Stimulated activated CD4-positive, alpha-beta T cell treated with anti-CD3 and anti-CD28 coated beads, Interleukin-4, amount 100 ng/mL, for 48 hours (primary cell): Measurements from ENCODE around the gene RAB3GAP2.
"Not testable (repeated sequence)": the region's sequence is repeated elsewhere in the genome, so short reads cannot be mapped to it uniquely, and the experiment has no call there.

ENCODE experiments used
- DNase-seq, 2 donors: peaks; one replicate each; pipeline ENCODE4 v3.0.0-alpha.2; 2020; ENCODE audit warnings: low read depth in 2 of 2

RAB3GAP2 gene

GRCh38 chr1:220272047-220272840, at the start of gene RAB3GAP2:
Gene RAB3GAP2 (minus strand): TSS chr1:220272453. CDS start chr1:220272337, 116 bp downstream.
- DNase-seq = peak; percentile 92 to 96

GRCh38 chr1:220321758-220322157, 49.5 kb upstream of the RAB3GAP2 start:
- no peak for DNase-seq

- DNase-seq = no peak
These were observed 48.5 kb upstream of the RAB3GAP2 start for GRCh38 chr1:220320709-220321108.

- DNase-seq = no peak
These were observed 46.4 kb upstream of the RAB3GAP2 start for GRCh38 chr1:220318673-220319072.

DNA sequence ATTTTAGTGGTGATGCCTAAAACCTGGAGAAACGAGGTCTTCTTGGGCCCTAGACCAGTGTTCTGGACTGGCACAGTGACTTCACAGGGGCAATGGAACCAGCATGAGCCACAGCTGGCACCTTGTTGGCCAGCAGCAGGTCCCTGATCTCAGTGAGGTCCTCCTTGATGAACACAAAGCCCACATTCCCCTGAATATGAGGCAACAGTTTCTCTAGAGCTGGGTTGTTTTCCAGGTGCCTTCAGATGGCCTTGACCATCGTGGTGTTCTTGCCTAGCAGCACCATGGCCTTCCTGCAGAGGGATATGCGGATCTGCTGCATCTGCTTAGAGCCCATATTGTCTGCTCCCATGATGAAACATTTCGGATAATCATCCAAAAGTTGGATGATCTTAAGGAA, 44.9 kb upstream of the RAB3GAP2 start:
- DNase-seq = no peak

DNA sequence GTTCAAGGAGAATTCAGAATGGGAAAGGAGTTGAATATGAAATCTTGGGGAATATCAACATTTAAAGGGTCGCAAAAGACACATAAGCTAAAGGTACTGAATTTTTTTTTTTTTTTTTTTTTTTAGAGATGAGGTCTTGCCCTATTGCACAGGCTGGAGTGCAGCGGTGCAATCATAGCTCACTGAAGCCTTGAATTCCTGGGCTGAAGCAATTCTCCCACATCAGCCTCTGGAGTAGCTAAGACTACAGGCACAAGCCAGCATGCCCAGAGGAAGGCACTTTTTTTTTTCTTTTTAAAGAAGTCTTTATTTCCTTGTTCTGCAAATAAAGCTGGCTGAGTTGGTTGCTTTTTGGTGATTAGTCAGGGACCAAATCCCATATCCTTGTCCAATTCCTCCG, 44.1 kb upstream of the RAB3GAP2 start:
- no peak for DNase-seq

DNA sequence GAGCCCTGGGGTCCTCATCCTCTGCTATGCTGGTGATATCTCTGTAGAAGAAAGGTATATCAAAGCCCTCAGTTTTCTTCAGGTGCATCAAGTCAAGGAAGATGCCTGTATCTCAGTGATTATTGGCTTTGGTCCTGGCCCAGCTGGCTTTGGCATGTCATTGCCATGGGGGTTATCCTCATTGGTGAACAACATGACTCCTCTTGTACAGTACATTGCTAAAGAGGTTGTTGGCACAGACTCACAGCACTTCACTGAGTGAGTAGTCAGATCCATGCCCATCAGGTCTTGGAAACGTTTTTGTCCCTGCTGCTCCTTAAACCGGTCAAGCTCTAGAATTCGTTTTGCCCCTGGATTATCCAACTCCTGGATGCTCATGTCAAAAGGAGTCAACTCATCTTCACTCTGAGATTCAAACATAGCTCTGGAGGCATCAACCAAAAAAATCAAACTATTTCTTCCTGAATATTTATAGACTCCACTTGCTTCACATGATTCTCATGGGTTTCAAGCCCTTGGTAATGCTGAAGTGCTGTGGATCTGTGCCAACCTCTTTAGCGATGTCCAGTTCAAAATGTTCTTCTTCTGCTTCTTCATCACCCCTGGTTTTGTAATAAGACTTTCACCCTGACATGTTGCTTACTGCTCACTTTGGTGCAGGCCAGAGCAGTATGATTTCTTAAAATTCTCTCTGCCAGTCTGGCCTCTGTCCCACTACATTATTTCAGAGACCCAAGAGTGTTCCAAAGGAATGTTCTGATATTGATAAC, 43.0 kb upstream of the RAB3GAP2 start:
- DNase-seq = no peak

DNA sequence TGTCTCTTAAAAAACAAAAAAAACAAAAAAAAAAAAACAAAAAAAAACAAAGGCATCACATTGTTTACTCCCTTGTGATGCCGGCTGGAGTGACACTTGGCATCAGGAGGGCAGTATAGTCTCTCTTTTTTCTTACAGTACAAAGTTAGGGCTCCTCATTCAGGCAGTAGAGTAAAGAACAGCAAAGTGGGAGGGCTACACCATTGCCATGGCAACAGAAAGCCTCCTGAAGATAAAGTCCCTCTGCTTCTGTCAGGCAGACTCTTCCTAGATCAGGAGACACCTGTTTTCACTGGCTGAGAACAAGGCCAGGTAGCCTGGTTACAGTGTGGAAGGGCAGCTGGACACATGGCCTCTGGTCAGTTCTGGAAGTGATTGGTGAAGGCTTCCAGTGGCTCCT, 41.3 kb upstream of the RAB3GAP2 start:
- no peak for DNase-seq

DNA sequence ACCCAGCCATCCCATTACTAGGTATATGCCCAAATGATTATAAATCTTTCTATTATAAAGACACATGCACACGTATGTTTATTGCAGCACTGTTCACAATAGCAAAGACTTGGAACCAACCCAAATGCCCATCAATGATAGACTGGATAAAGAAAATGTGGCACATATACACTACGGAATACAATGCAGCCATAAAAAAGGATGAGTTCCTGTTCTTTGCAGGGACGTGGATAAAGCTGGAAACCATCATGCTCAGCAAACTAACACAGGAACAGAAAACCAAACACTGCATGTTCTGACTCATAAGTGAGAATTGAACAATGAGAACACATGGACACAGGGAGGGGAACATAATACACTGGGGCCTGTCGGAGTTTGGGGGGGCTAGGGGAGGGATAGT, 37.9 kb upstream of the RAB3GAP2 start:
- DNase-seq = not testable (repeated sequence)

GRCh38 chr1:220307607-220308006, 35.4 kb upstream of the RAB3GAP2 start:
- DNase-seq = no peak

DNA sequence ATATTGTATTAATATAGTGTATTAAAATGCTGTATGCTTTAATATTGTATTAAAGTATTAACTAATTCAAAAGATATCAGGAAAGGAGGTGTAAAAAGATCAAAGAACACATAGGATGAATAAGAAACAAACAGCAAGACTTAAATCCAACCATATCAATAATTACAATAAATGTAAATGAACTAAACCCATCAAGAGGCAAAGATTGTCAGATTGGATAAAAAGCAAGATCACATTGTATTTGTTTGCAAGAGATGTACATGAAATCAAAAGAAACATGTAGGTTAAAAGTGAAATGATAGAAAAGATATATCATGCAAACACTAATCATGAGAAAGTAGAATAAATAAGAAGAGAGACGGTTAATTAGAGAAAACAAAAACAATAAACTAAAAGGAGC, 34.1 kb upstream of the RAB3GAP2 start:
- DNase-seq = no peak

DNA sequence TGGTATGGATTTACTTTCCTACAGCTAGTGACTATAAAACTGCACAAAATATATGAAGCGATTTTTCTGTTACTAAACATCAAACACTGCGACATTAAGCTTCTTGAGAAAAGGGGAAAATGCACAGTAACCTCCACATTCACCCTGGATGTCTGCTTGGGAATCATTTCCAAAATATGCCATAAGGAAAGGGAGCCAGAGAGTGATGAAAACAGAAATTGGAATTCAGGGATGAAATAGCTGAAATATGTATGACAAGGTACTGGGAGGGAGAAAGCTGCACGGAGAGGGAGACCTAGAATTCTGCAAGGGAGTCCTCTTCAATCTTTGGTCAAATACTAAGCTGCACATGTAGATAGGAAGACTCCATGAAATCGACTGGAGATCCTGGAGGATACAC, 31.6 kb upstream of the RAB3GAP2 start:
- DNase-seq = no peak

GRCh38 chr1:220301630-220302029, 29.4 kb upstream of the RAB3GAP2 start:
- no peak for DNase-seq

DNA sequence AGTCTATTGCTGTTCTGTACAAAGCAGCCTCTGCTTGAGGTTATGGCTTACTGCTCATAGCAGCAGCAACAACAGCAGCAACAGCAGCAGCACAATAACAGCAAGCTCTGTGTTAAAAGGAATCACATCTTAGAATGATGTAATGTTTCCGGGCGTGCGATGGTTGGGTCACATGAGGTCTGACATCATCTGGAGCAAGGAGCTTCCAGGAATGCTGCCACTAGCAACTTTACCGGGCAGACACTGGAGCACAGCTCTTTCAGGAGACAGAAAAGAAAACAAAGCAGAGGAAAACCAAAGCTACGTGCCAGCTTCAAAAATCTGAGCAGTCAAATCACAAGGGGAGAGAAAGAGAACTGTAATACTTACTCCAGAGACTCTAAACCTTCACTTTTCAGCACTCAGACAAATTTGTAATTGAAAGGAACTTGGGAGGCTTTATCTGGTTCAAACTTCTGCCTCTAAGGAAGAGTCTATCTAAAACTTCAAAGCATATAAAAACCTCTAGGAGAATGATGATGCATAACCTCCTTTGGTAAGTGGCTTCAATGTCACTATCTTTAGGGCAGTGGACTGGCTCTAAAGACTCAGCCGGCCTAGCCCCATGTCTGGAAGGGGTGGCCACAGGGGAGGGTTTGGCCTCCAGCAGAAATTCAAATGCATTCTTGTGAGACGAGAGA, 28.3 kb upstream of the RAB3GAP2 start:
- DNase-seq = no peak

- DNase-seq = no peak
These were observed 27.1 kb upstream of the RAB3GAP2 start for GRCh38 chr1:220299337-220299736.

DNA sequence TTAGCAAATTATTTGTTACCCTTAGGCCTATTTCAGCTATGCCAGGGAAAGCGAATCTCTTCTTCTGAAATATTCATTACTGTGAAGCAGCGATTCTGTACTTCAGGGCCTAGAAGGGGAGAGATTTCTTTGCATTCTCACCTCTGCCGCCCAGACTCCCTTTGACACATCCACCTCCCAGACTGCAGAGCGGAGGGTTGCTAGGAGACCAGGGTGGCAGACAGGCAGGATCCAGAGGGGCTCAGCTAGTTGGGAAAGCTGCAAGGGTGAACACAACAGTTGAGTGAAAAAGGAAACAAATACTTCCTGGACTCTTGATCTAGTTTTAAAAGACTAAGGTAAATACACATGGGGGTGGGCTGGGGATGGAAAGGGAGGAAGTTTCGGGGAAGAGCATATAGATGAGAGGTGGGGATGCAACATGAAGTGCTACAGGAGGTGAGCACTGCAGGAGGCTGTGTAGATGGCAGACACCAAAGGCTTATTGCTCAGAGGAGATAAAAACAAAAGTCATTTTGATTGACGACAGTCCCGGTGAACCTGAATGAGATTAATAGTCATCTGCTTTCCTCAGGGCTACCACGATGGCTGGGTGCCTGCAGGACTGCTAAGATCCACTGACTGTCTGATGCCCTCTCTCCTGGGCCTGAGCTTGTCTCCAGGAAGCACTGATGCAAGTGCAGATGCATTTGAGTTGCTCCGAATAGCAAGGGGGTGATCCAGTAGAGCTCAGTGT, 26.4 kb upstream of the RAB3GAP2 start:
- DNase-seq = no peak

- DNase-seq = no peak
These were observed 24.7 kb upstream of the RAB3GAP2 start for GRCh38 chr1:220296981-220297380.

GRCh38 chr1:220294846-220295301, 22.6 kb upstream of the RAB3GAP2 start:
- no peak for DNase-seq

DNA sequence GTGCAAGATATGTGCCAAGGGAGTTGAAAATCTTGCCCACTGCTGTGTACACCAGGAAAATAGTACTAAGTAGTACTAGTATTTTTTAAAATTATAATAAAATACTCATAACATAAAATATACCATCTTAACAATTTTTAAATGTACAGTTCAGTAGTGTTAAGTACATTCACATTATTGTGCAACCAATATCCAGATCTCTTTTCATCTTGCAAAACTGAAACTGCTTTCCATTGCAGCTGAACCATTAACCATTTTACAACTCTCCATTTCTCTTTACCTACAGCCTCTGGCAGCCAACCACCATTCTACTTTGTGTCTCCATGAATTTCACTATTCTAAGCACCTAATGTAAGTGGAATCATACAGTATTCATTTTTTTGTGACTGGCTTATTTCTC, 19.3 kb upstream of the RAB3GAP2 start:
- DNase-seq = no peak

DNA sequence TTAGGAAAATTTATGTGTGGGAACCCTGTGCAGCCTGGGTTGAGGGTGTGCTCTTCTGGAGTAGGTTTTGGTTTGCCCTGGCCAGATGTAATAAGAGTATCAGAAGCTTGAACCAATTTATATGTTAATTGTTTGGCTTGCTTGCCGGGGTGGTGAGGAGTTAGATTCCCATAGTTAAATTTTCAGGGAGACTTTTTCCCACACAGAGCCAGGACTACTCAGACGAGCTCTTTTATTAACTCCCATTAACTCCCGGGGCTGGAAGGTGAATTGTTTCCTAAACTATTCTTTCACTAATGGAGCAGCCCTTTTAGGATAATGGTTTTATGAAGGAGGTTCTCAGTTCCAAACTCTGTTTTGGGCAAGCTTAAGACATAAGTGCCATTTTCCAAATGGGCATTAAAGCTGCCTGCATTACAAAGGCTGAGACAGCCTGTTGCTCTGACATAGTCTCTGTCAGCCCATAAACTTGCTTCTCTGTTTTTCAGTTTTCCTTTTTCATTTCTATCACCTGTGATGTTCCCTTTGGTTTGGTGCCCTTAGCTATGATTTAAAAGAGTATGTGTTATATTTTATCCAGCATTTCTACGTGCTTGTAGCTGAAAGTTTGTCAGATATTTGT, 18.0 kb upstream of the RAB3GAP2 start:
- no peak for DNase-seq

DNA sequence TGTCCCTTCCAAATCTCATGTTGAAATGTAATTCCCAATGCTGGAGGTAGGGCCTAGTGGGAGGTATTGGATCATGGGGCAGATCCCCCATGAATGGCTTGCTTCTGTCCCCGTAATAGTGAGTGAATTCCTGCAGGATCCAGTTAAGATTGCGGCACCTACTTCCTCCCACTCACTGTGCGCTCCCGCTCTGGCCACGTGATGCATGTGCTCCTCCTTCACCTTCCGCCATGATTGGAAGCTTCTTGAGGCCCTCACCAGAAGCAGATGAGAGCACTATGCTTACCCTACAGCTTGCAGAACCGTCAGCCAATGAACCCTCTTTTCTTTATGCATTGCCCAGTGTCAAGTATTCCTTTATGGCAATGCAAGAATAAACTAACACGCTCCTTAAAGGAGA, 14.9 kb upstream of the RAB3GAP2 start:
- no peak for DNase-seq
